Right atrium auricular region (tissue), 2 donors: ENCODE results near the gene USP31. TPM values are rescaled to one million over a fixed set of nuclear protein-coding genes. Genes with fewer than 3 reads are reported as not detected.

Experiments
- DNase-seq: peaks from one replicate; pipeline ENCODE4 v3.0.0-alpha.2; 2019; ENCODE audit warnings: low spot score
- H3K27ac ChIP-seq, 2 donors: fragments of 200-600 bp; sonication (generic); 1 replicate in 1 of 2; 2 replicates in 1 of 2; pipeline ENCODE4 v1.5.1; 2016 to 2019
- H3K27me3 ChIP-seq, 2 donors: fragments of 200-600 bp; sonication (generic); one replicate each; pipeline versions ENCODE4 v1.5.1 to v1.6.0; 2017 to 2019
- H3K36me3 ChIP-seq: fragments of 200-600 bp; sonication (generic); one replicate; pipeline ENCODE4 v1.5.1; 2016
- H3K4me1 ChIP-seq, 2 donors: fragments of 200-600 bp; sonication (generic); one replicate each; pipeline versions ENCODE4 v1.5.1 to v1.6.0; 2017 to 2019
- H3K4me3 ChIP-seq, 2 donors: fragments of 200-600 bp; sonication (generic); 1 replicate in 1 of 2; 2 replicates in 1 of 2; pipeline ENCODE4 v1.5.1; 2017 to 2019; ENCODE audit warnings: mild to moderate bottlenecking in 1 of 2, moderate library complexity in 1 of 2
- H3K9me3 ChIP-seq, 2 donors: fragments of 200-600 bp; sonication (generic); one replicate each; pipeline ENCODE4 v1.5.1; 2019
- CTCF ChIP-seq, 2 donors: fragments of 200-600 bp; sonication (generic); IDR thresholded peaks; one replicate each; pipeline ENCODE4 v1.5.1; 2019; ENCODE audit warnings: antibody characterized with exemption in 2 of 2
- total RNA-seq, 2 donors: library from RNA; depleted of rRNA; stranded (reverse); fragments of >200 nt; gene quantifications; one replicate each; pipeline ENCODE4 v1.1.0, GENCODE V29; 2016

Gene USP31
- total RNA-seq, 2 donors from 2014 or later: 19.7 to 29.0 TPM

GRCh38 chr16:23052908-23053580 is 96.2 kb downstream of the USP31 start:
- no peak overlapping the region for H3K27ac ChIP-seq
- TF ChIP-seq CTCF (IDR thresholded peaks at IDR 0.05): no peak
- no peaks in the 10 kb centered on the region for H3K27me3 ChIP-seq
- H3K4me3 ChIP-seq: no peak overlapping the region
- no peak for DNase-seq
- H3K9me3 ChIP-seq: no peaks in the 10 kb centered on the region
- no peaks in the 10 kb centered on the region for H3K4me1 ChIP-seq
- no peaks in the 10 kb centered on the region for H3K36me3 ChIP-seq

GRCh38 chr16:23052221-23052620 is 97.0 kb downstream of the USP31 start:
- H3K4me3 ChIP-seq: no peak overlapping the region
- H3K4me1 ChIP-seq: no peaks in the 10 kb centered on the region
- no peak for DNase-seq
- no peaks in the 10 kb centered on the region for H3K9me3 ChIP-seq
- H3K36me3 ChIP-seq: no peaks in the 10 kb centered on the region
- no peak for TF ChIP-seq CTCF (IDR thresholded peaks at IDR 0.05)
- no peak overlapping the region for H3K27ac ChIP-seq
- no peaks in the 10 kb centered on the region for H3K27me3 ChIP-seq

- H3K4me1 ChIP-seq: no peaks in the 10 kb centered on the region
- H3K27me3 ChIP-seq: no peaks in the 10 kb centered on the region
- H3K9me3 ChIP-seq: no peaks in the 10 kb centered on the region
- no peak overlapping the region for H3K27ac ChIP-seq
- no peak overlapping the region for H3K4me3 ChIP-seq
- TF ChIP-seq CTCF (IDR thresholded peaks at IDR 0.05): no peak
- no peaks in the 10 kb centered on the region for H3K36me3 ChIP-seq
- no peak for DNase-seq
Measured at GRCh38 chr16:23051587-23051986, 97.7 kb downstream of the USP31 start.

- Histone ChIP-seq H3K27ac (no peak overlapping the region), H3K4me1 (no peaks in the 10 kb centered on the region), H3K27me3 (no peaks in the 10 kb centered on the region), H3K9me3 (no peaks in the 10 kb centered on the region), H3K4me3 (no peak overlapping the region), H3K36me3 (no peaks in the 10 kb centered on the region)
- no peak for TF ChIP-seq CTCF (IDR thresholded peaks at IDR 0.05)
- DNase-seq: no peak
Measured at GRCh38 chr16:23048164-23048563, 101.1 kb downstream of the USP31 start.

GRCh38 chr16:23045025-23045424 is 104.2 kb downstream of the USP31 start:
- DNase-seq: no peak
- Histone ChIP-seq H3K27me3 (no peaks in the 10 kb centered on the region), H3K4me3 (no peak overlapping the region), H3K27ac (no peak overlapping the region), H3K36me3 (no peaks in the 10 kb centered on the region), H3K9me3 (no peaks in the 10 kb centered on the region), H3K4me1 (no peaks in the 10 kb centered on the region)
- TF ChIP-seq CTCF (IDR thresholded peaks at IDR 0.05): no peak

- no peaks in the 10 kb centered on the region for H3K36me3 ChIP-seq
- H3K9me3 ChIP-seq: no peaks in the 10 kb centered on the region
- H3K27me3 ChIP-seq: no peaks in the 10 kb centered on the region
- TF ChIP-seq CTCF (IDR thresholded peaks at IDR 0.05): no peak
- H3K4me3 ChIP-seq: no peak overlapping the region
- no peak overlapping the region for H3K27ac ChIP-seq
- no peak for DNase-seq
- no peaks in the 10 kb centered on the region for H3K4me1 ChIP-seq
Measured at GRCh38 chr16:23040246-23040645, 109.0 kb downstream of the USP31 start.
